HG03469 (cell line): Measurements from ENCODE around the gene RHOV.

Experiments
- ATAC-seq: cut with Tn5 transposase; IDR thresholded peaks from one replicate; pipeline ENCODE4 v1.9.1; 2021; ENCODE audit warnings: mild to moderate bottlenecking, moderate library complexity, moderate number of reproducible peaks; ENCODE audit not compliant: unreplicated experiment

RHOV gene

GRCh38 chr15:40873694-40874561, at the start of gene RHOV:
TSS of gene RHOV (minus strand) at chr15:40874234. CDS start at chr15:40874139, 95 bp downstream.
- no peak for ATAC-seq

- ATAC-seq: no peak
Observed at GRCh38 chr15:40923551-40923950, 49.5 kb upstream of the RHOV start.

GRCh38 chr15:40922608-40923005, 48.6 kb upstream of the RHOV start:
- ATAC-seq: no peak

- no peak for ATAC-seq
Observed at GRCh38 chr15:40921949-40922607, 48.0 kb upstream of the RHOV start.

GRCh38 chr15:40918799-40919392, 44.9 kb upstream of the RHOV start:
- ATAC-seq: no peak

- ATAC-seq: no peak
Observed at GRCh38 chr15:40918146-40918798, 44.2 kb upstream of the RHOV start.

GRCh38 chr15:40917585-40917984, 43.6 kb upstream of the RHOV start:
- no peak for ATAC-seq

GRCh38 chr15:40915679-40916078, 41.6 kb upstream of the RHOV start:
- no peak for ATAC-seq

- ATAC-seq: no peak
Observed at GRCh38 chr15:40915116-40915661, 41.2 kb upstream of the RHOV start.

- ATAC-seq: no peak
Observed at GRCh38 chr15:40914486-40914885, 40.5 kb upstream of the RHOV start.

GRCh38 chr15:40914013-40914412, 40.0 kb upstream of the RHOV start:
- ATAC-seq: no peak

- ATAC-seq: no peak
Observed at GRCh38 chr15:40912478-40912877, 38.4 kb upstream of the RHOV start.

GRCh38 chr15:40911693-40912092, 37.7 kb upstream of the RHOV start:
- no peak for ATAC-seq

GRCh38 chr15:40911141-40911540, 37.1 kb upstream of the RHOV start:
- no peak for ATAC-seq

- ATAC-seq: no peak
Observed at GRCh38 chr15:40909662-40910630, 35.9 kb upstream of the RHOV start.

- no peak for ATAC-seq
Observed at GRCh38 chr15:40908095-40908494, 34.1 kb upstream of the RHOV start.

GRCh38 chr15:40906991-40907802, 33.2 kb upstream of the RHOV start:
- ATAC-seq: no peak

GRCh38 chr15:40906091-40906990, 32.3 kb upstream of the RHOV start:
- no peak for ATAC-seq
